Liver (tissue), 9 donors: ENCODE results near the gene FIG4. TPM values are rescaled to one million over a fixed set of nuclear protein-coding genes. Genes with fewer than 3 reads are reported as not detected.

Source experiments
- DNase-seq: peaks from one replicate; pipeline ENCODE4 v3.0.0-alpha.2; 2017; ENCODE audit warnings: low spot score
- H3K27ac ChIP-seq, 2 donors: one replicate each; pipeline ENCODE4 v1.7.0; 2013; ENCODE audit warnings: inconsistent platforms in 2 of 2, low read length in 2 of 2, control low read depth in 1 of 2, low read depth in 1 of 2, mild to moderate bottlenecking in 1 of 2
- H3K27me3 ChIP-seq, 4 donors: one replicate each; pipeline versions ENCODE4 v1.6.1 to v1.7.0; 2013; ENCODE audit warnings: low read length in 3 of 4, inconsistent platforms in 1 of 4, mild to moderate bottlenecking in 1 of 4, moderate library complexity in 1 of 4; ENCODE audit not compliant: control insufficient read depth in 4 of 4, insufficient read depth in 4 of 4
- H3K36me3 ChIP-seq, 4 donors: one replicate each; pipeline versions ENCODE4 v1.6.1 to v1.7.0; 2013; ENCODE audit warnings: low read length in 3 of 4, mild to moderate bottlenecking in 3 of 4, low read depth in 1 of 4, moderate library complexity in 1 of 4; ENCODE audit not compliant: control insufficient read depth in 4 of 4, insufficient read depth in 3 of 4
- H3K4me1 ChIP-seq, 4 donors: one replicate each; pipeline versions ENCODE4 v1.6.1 to v1.7.0; 2013; ENCODE audit warnings: low read length in 3 of 4, mild to moderate bottlenecking in 3 of 4, moderate library complexity in 1 of 4; ENCODE audit not compliant: control insufficient read depth in 4 of 4, insufficient read depth in 4 of 4
- H3K4me3 ChIP-seq, 3 donors: one replicate each; pipeline versions ENCODE4 v1.6.1 to v1.7.0; 2013; ENCODE audit warnings: low read length in 3 of 3, control low read depth in 1 of 3, low read depth in 1 of 3, mild to moderate bottlenecking in 1 of 3
- H3K9ac ChIP-seq, 2 donors: one replicate each; pipeline ENCODE4 v1.7.0; 2013; ENCODE audit warnings: low read length in 2 of 2, mild to moderate bottlenecking in 2 of 2, moderate library complexity in 2 of 2, control low read depth in 1 of 2, low read depth in 1 of 2
- H3K9me3 ChIP-seq, 4 donors: one replicate each; pipeline versions ENCODE4 v1.6.1 to v1.7.0; 2013; ENCODE audit warnings: low read length in 3 of 4; ENCODE audit not compliant: control insufficient read depth in 4 of 4
- ATF3 ChIP-seq: IDR thresholded peaks from 2 replicates; pipeline ENCODE4 v1.6.1; 2016; ENCODE audit warnings: antibody characterized with exemption
- CTCF ChIP-seq: fragments of 150-350 bp; IDR thresholded peaks from 2 replicates; pipeline ENCODE4 v1.5.1; 2017; ENCODE audit warnings: improper control_type of control experiment, low read depth, low read length; ENCODE audit not compliant: missing input control
- EGR1 ChIP-seq, 2 donors: IDR thresholded peaks; 2 replicates each; pipeline ENCODE4 v1.6.1; 2016 to 2018; ENCODE audit warnings: antibody characterized with exemption in 2 of 2, low read depth in 2 of 2
- FOXA1 ChIP-seq: IDR thresholded peaks from 2 replicates; pipeline ENCODE4 v1.6.1; 2016; ENCODE audit warnings: antibody characterized with exemption
- FOXA2 ChIP-seq: IDR thresholded peaks from 2 replicates; pipeline ENCODE4 v1.6.1; 2016; ENCODE audit warnings: antibody characterized with exemption
- GABPA ChIP-seq, 2 donors: IDR thresholded peaks in 1 of 2; conservative IDR thresholded peaks in 1 of 2; 2 replicates each; pipeline ENCODE4 v1.6.1; 2016; ENCODE audit warnings: antibody characterized with exemption in 2 of 2, mild to moderate bottlenecking in 1 of 2, moderate library complexity in 1 of 2
- HNF4A ChIP-seq, 2 donors: conservative IDR thresholded peaks; 2 replicates each; pipeline ENCODE4 v1.6.1; 2016; ENCODE audit warnings: antibody characterized with exemption in 2 of 2, mild to moderate bottlenecking in 2 of 2
- HNF4G ChIP-seq: IDR thresholded peaks from 2 replicates; pipeline ENCODE4 v1.6.1; 2016; ENCODE audit warnings: antibody characterized with exemption
- JUND ChIP-seq, 2 donors: IDR thresholded peaks; 2 replicates each; pipeline ENCODE4 v1.6.1; 2016; ENCODE audit warnings: antibody characterized with exemption in 2 of 2
- MAX ChIP-seq: IDR thresholded peaks from 2 replicates; pipeline ENCODE4 v1.6.1; 2016; ENCODE audit warnings: antibody characterized with exemption
- NR2F2 ChIP-seq: IDR thresholded peaks from 2 replicates; pipeline ENCODE4 v1.6.1; 2016; ENCODE audit warnings: antibody characterized with exemption
- RAD21 ChIP-seq, 2 donors: IDR thresholded peaks; 2 replicates each; pipeline ENCODE4 v1.6.1; 2016; ENCODE audit warnings: antibody characterized with exemption in 2 of 2, mild to moderate bottlenecking in 2 of 2
- REST ChIP-seq: IDR thresholded peaks from 2 replicates; pipeline ENCODE4 v1.6.1; 2016; ENCODE audit warnings: antibody characterized with exemption, mild to moderate bottlenecking
- RXRA ChIP-seq, 2 donors: IDR thresholded peaks; 2 replicates each; pipeline ENCODE4 v1.6.1; 2017 to 2018; ENCODE audit warnings: antibody characterized with exemption in 2 of 2, mild to moderate bottlenecking in 1 of 2
- SP1 ChIP-seq: IDR thresholded peaks from 2 replicates; pipeline ENCODE4 v1.6.1; 2018; ENCODE audit warnings: antibody characterized with exemption, mild to moderate bottlenecking
- YY1 ChIP-seq: IDR thresholded peaks from 2 replicates; pipeline ENCODE4 v1.6.1; 2016; ENCODE audit warnings: antibody characterized with exemption, mild to moderate bottlenecking
- WGBS: extraction: QIAGEN DNeasy Blood & Tissue Kit; methylation state at CpG from one replicate; pipeline ENCODE4 v1.1.7; 2013; 5-methylcytosine and 5-hydroxymethylcytosine counted together
- polyA plus RNA-seq, 2 donors: library from polyadenylated mRNA; stranded (reverse) in 1 of 2; unstranded in 1 of 2; fragments of 200-250 nt in 1 of 2; fragments of >200 nt in 1 of 2; fragmentation: Nextera tagmentation in 1 of 2; extraction: Ambion mirVana in 1 of 2; gene quantifications; one replicate each; pipeline versions ENCODE4 v1.2.1 to v1.2.3, GENCODE V29; 2013 to 2015
- total RNA-seq, 2 donors: library from RNA; depleted of rRNA; stranded (reverse); fragments of >200 nt; gene quantifications; one replicate each; pipeline ENCODE4 v1.2.3, GENCODE V29; 2014
- donor health status: healthy.
- donor health status: healthy.
- donor health status: healthy.
- donor health status: healthy.
- donor health status: healthy.

Gene FIG4
- total and polyA plus RNA-seq, 4 donors, result 3.4 to 8.7 (median 4.6) TPM

- 69% methylated on average over 4 of the region's 4 CpGs for WGBS
- no peak for DNase-seq
- Histone ChIP-seq H3K9me3 (no peaks in the 10 kb centered on the region), H3K9ac (no peak overlapping the region), H3K4me1 (peaks cover 0 to 4% (median 0%) of the 10 kb centered on the region in 4 donors), H3K36me3 (no peaks in the 10 kb centered on the region), H3K4me3 (no peak overlapping the region), H3K27ac (no peak overlapping the region), H3K27me3 (no peaks in the 10 kb centered on the region)
- no peak for TF ChIP-seq NR2F2
- TF ChIP-seq YY1, result no peak
- no peak for TF ChIP-seq ATF3
- no peak for TF ChIP-seq HNF4A (conservative IDR thresholded peaks at IDR 0.05)
- TF ChIP-seq EGR1 (IDR thresholded peaks at IDR 0.05; ENCODE audit: low read depth in 2 of 2), result no peak
- TF ChIP-seq RAD21 (IDR thresholded peaks at IDR 0.05), result no peak
- TF ChIP-seq JUND (IDR thresholded peaks at IDR 0.05), result no peak
- TF ChIP-seq FOXA2, result no peak
- no peak for TF ChIP-seq MAX
- TF ChIP-seq FOXA1, result no peak
- TF ChIP-seq RXRA (IDR thresholded peaks at IDR 0.05), result no peak
- TF ChIP-seq REST, result no peak
- TF ChIP-seq GABPA (IDR thresholded peaks at IDR 0.05 in 1 of 2, conservative IDR thresholded peaks at IDR 0.05 in 1 of 2), result no peak
- no peak for TF ChIP-seq CTCF
- TF ChIP-seq SP1, result no peak
Measured at GRCh38 chr6:109702791-109703190, 11.7 kb downstream of the FIG4 start.

GRCh38 chr6:109705258-109705657, 14.2 kb downstream of the FIG4 start:
- Histone ChIP-seq H3K9me3 (no peaks in the 10 kb centered on the region), H3K27ac (no peak overlapping the region), H3K4me1 (peaks cover 0 to 4% (median 0%) of the 10 kb centered on the region in 4 donors), H3K4me3 (no peak overlapping the region), H3K36me3 (no peaks in the 10 kb centered on the region), H3K9ac (no peak overlapping the region), H3K27me3 (no peaks in the 10 kb centered on the region)
- 16% methylated on average over 7 of the region's 7 CpGs for WGBS
- peak; percentile 81 for DNase-seq
- TF ChIP-seq MAX, result peak; percentile 14
- TF ChIP-seq YY1, result peak; percentile 42
- TF ChIP-seq NR2F2, result no peak
- TF ChIP-seq FOXA1, result no peak
- TF ChIP-seq REST, result no peak
- TF ChIP-seq EGR1 (IDR thresholded peaks at IDR 0.05; ENCODE audit: low read depth in 2 of 2), result no peak
- no peak for TF ChIP-seq ATF3
- no peak for TF ChIP-seq GABPA (IDR thresholded peaks at IDR 0.05 in 1 of 2, conservative IDR thresholded peaks at IDR 0.05 in 1 of 2)
- TF ChIP-seq HNF4G, result peak; percentile 30
- TF ChIP-seq FOXA2, result no peak
- TF ChIP-seq CTCF, result peak; percentile 99
- no peak for TF ChIP-seq HNF4A (conservative IDR thresholded peaks at IDR 0.05)
- no peak for TF ChIP-seq JUND (IDR thresholded peaks at IDR 0.05)
- no peak for TF ChIP-seq SP1
